Measurements from ENCODE around the gene VPS13D. TPM values are rescaled to one million over a fixed set of nuclear protein-coding genes. Genes with fewer than 3 reads are reported as not detected.

The VPS13D gene
- total RNA-seq, 1 experiment from 2014 or later, result 20.2 TPM

DNA sequence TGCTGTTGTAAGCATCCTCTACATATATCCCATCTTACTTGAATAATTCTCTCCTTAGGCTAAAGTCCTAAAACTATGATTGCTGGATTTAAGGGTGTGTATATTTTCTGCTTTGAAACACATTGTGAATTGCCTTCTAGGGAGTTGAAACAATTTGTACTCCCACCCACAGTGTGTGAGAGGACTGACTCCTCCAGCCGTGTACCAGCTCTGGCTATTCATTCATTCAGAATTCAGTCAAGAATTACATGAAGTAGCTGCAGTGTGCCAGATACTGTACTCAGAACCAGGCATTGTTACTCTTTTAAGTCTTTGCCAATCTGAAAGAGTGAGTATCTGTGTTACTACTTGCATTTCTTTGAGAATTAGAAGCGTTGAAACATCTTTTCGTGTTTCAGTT is 253.2 kb downstream of the VPS13D start:
- H3K23me2 ChIP-seq (ENCODE audit: insufficient read length, low read depth, low read length, poor library complexity, severe bottlenecking), result no peaks in the 10 kb centered on the region
- H3K27ac ChIP-seq (ENCODE audit: insufficient read length, low read depth, low read length), result no peak overlapping the region
- WGBS (ENCODE audit: extremely low coverage, insufficient read length, low lambda C conversion rate), result no CpG with 5 or more reads among the region's 3 CpGs
- H3T11ph ChIP-seq (ENCODE audit: low read length), result no peak overlapping the region
- H2BK20ac ChIP-seq (ENCODE audit: low read depth, low read length, poor library complexity, severe bottlenecking), result no peak overlapping the region
- no peak overlapping the region for H2BK12ac ChIP-seq (ENCODE audit: insufficient read length, low read depth, low read length)
- Mint-ChIP-seq H3K4me3 (no peak overlapping the region), H3K27me3 (ENCODE audit: low read depth) (no peaks in the 10 kb centered on the region), H3K9me3 (peaks cover 0 to 3% of the 10 kb centered on the region in 2 experiments; a peak in 1 of 5 replicates), H3K27ac (no peak overlapping the region), H3K4me1 (peaks cover 18 to 27% of the 10 kb centered on the region in 2 experiments), H3K36me3 (ENCODE audit: insufficient read depth in 1 of 3, low read depth in 3 of 3) (peaks cover 2 to 14% (median 5%) of the 10 kb centered on the region in 3 experiments; a peak in 5 of 7 replicates)
- no peak overlapping the region for H3K4ac ChIP-seq (ENCODE audit: low read depth, low read length)
- no peak overlapping the region for H3K14ac ChIP-seq (ENCODE audit: insufficient read depth, low read length)
- no peak overlapping the region for H4K8ac ChIP-seq (replicated peaks; ENCODE audit: insufficient read length, low read depth, low read length)
- TF ChIP-seq, protein P1, sequence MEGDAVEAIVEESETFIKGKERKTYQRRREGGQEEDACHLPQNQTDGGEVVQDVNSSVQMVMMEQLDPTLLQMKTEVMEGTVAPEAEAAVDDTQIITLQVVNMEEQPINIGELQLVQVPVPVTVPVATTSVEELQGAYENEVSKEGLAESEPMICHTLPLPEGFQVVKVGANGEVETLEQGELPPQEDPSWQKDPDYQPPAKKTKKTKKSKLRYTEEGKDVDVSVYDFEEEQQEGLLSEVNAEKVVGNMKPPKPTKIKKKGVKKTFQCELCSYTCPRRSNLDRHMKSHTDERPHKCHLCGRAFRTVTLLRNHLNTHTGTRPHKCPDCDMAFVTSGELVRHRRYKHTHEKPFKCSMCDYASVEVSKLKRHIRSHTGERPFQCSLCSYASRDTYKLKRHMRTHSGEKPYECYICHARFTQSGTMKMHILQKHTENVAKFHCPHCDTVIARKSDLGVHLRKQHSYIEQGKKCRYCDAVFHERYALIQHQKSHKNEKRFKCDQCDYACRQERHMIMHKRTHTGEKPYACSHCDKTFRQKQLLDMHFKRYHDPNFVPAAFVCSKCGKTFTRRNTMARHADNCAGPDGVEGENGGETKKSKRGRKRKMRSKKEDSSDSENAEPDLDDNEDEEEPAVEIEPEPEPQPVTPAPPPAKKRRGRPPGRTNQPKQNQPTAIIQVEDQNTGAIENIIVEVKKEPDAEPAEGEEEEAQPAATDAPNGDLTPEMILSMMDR (conservative IDR thresholded peaks at IDR 0.05), result no peak
- H3K4me1 ChIP-seq (ENCODE audit: insufficient read depth, low read length), result no peaks in the 10 kb centered on the region
- no peak overlapping the region for H2BK5ac ChIP-seq (ENCODE audit: insufficient read length, low read length)
- H3K18ac ChIP-seq (ENCODE audit: insufficient read length, low read depth, low read length), result no peak overlapping the region
- no peak for DNase-seq
- H2BK15ac ChIP-seq (ENCODE audit: low read depth, low read length), result no peak overlapping the region
- H3K56ac ChIP-seq (ENCODE audit: insufficient read length, low read depth, low read length), result no peak overlapping the region
- H2BK120ac ChIP-seq (ENCODE audit: low read depth, low read length, poor library complexity, severe bottlenecking), result no peak overlapping the region
- H3K23ac ChIP-seq (ENCODE audit: insufficient read length, low read depth, low read length), result no peak overlapping the region
- H3K79me2 ChIP-seq (ENCODE audit: insufficient read depth, low read length), result no peaks in the 10 kb centered on the region
- H2AK5ac ChIP-seq (ENCODE audit: insufficient read length, low read length), result no peak overlapping the region
- no peak overlapping the region for H3K9ac ChIP-seq (ENCODE audit: extremely low read depth, insufficient read length, low read length)
- H4K20me1 ChIP-seq (ENCODE audit: control insufficient read depth, insufficient read depth, insufficient read length), result peaks cover 2% of the 10 kb centered on the region
- H3K4me2 ChIP-seq (ENCODE audit: insufficient read depth, insufficient read length, low read length), result no peak overlapping the region
- H3K79me1 ChIP-seq (ENCODE audit: insufficient read depth, low read depth, low read length, poor library complexity, severe bottlenecking), result no peaks in the 10 kb centered on the region
- H3K9me3 ChIP-seq (ENCODE audit: control insufficient read depth, low read depth, low read length), result no peaks in the 10 kb centered on the region
- no peaks in the 10 kb centered on the region for H3K27me3 ChIP-seq (ENCODE audit: insufficient read depth, low read length)
- no peak overlapping the region for H4K5ac ChIP-seq (ENCODE audit: insufficient read length, low read depth, low read length)
- H2AFZ ChIP-seq (ENCODE audit: low read length), result no peak overlapping the region
- H4K91ac ChIP-seq (ENCODE audit: insufficient read length, low read depth, low read length), result no peak overlapping the region

Measured in H9 (cell line).